COR-L47 (cell line): ENCODE measurements around the gene HIPK2.
A peak's percentile ranks its signal among the peaks of the same experiment; 100 is the strongest.
"Not testable (repeated sequence)": the region's sequence is repeated elsewhere in the genome, so short reads cannot be mapped to it uniquely, and the experiment has no call there.

Source experiments
- DNase-seq: peaks from one replicate; lab custom pipeline; 2025; lab: John Stamatoyannopoulos, UW

The HIPK2 gene

DNA sequence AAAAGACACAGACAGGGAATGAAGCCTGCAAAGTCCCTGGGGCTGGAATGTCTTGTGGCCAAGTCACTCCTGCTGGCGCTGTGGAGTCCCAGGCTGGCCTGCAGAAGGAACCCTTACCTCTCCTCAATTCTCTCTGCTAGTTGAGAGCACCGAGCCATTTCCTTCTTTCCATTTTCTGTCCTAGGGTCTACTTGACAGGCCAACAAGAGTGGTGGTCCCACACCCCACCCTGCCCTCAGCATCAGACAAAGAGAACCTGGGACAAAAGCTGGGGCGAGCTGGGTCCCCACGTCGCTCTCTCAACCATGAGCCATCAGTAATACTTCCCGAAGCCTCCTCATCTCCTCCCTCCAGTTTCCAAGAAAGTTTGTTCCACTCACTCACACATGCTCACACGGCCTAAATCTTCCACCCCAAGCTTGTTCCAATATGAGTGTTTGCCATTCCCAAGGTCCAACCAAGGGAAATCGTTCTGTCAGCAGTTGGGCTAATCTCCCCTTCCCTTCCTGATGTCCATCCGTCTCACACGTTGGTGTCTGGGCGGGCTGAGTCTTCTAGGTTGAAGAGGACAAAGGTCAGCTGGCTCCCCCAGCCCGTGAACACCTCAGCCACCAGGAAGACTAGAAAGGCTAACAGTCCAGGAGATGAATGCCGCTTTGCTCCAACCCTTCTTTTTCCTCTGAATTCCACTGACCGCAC, 210.0 kb downstream of the HIPK2 start:
- DNase-seq, result no peak

DNA sequence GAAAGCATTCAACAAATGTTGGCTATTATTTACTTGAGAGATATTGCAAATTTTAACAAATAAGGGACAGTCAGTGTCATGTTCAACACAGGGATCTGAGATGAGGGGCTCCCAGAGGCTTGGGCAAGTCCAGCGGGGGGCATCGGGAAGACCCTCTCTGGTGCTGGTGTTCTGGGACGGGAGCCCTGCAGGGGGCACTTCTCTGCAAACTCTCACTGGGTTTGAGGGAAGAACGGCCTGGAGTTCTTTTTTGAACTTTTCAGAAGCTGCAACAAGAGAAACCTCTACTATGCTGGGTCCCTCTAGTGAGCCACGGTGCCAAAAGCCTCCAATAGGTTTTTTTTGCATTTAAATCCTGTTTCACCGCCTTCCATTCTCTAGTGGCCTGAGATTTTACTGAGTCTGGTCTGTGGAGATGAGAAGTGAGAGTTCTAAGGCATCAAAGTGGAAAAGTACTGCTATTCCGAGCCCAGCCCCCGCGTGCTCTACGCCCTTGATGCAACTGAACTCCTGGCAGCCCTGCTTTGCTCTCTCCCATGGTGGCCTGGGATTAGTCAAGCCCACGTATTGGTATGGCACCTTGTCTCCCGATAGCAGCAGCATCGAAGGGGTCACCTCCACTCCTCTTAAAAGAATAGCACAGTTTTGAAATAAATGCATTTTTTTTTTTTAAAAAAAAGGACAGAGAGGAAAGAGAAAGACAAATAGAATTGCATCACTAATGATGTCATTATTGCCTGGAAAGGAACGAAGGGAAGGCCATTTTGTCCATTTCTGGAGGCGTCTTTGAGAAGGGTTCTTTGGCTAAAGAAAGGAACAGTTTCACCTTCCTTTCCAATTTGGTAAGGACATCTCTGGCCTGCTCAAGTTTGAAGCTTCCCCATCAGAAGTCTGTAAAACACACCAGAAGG, 210.8 kb downstream of the HIPK2 start:
- no peak for DNase-seq

DNA sequence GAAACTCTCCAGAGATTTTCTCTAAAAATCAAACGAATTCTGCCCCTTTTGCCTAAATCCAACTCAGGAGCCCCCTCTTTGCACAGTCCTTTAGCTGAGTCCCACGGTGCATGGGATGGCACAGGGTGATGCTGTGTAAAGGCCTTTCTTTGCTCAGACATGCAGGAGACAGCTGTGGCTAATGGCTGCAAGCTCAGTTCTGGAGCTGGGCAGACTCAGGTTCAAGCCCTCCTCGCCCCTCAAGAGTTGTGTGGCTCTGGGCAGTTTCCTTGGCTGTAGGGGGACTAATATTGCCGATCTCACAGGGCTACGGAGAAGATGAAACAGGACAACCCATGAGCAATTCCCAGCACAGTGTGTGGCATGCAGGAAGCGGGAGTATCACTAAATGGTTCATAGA, 211.7 kb downstream of the HIPK2 start:
- DNase-seq, result no peak

DNA sequence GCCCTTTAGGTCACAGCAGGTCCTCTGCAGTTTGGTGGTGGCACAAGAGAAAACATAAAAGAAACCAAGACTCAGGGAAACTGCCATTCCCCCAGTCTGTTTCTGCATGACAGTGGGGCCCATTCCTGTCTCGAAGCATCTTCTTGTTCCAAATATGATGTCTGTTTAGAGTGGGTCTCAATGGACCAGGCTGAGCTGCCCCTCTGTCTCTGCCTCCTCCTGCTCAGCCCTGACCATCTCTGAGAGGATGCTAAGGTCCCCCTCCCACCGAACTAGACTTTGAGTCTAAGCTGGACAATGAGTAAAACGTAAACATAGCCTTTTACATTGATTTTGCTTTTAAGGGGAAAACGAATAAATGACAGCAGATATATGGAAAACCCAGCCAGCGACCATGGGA, 213.9 kb downstream of the HIPK2 start:
- no peak for DNase-seq

DNA sequence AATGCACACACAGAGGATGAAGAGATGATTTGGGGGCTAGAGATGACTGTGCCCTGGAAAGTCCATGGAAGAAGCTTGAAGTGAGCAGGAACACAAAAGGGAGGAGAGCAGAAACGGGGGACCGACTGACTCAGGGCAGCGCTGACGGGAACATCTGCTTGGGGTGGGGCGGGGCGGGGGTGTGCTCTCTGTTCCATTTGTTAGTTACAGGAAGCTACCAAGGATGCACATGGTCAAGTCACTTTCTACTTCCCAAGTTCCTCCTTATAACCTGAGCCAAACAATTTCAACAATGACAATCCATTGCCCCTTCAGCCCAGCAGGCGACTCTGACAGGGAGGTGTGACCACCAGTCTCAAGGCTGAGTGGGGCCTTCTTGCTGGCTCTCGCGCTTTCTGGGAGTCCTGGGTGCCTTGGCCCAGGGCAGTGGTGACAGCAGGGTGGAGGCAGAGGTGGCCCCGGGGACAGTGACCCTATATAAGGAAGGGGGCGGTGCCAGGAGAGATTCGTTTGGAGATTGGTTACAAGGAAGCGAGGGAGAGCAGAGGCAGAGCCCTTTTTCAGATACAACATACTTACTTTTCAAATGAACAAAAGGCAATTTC, 214.7 kb downstream of the HIPK2 start:
- no peak for DNase-seq

DNA sequence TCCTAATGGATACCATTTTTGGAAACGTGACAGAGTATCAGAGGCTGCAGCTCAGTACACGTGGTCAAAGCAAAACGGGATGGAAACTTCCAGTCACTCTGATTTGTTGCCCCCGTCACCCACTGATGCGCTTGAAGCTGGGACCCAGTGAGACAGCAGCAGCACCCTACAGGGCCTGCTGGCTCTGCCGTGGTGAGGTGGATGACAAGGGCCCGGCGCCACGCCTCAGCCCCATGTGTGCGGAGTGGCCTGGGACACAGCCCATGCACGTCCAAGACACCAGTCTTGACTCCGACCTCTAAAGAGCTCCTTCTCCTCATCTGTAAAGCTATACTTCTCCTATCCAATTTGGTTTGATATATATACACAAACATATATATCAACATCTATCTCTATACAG, 215.3 kb downstream of the HIPK2 start:
- no peak for DNase-seq

DNA sequence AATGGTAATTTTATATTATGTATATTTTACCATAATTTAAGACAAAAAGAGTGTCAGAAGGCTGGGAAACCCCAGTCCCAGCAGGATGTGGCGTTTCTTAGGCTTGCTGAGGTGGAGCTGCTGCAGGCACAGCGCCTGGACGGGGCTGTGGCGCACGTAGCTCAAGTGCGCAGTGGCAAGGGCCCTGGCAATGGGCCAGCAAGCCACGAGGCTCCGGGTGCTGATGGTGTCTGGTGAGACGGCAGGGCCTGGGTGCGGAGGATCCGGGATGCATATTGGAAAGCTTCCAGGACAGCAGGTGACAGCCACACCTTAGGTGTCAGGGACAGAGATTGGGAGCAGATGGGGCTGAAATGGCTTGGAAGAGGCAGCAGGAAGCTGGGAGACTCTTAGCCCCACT, 217.1 kb downstream of the HIPK2 start:
- DNase-seq, result peak; percentile 97

DNA sequence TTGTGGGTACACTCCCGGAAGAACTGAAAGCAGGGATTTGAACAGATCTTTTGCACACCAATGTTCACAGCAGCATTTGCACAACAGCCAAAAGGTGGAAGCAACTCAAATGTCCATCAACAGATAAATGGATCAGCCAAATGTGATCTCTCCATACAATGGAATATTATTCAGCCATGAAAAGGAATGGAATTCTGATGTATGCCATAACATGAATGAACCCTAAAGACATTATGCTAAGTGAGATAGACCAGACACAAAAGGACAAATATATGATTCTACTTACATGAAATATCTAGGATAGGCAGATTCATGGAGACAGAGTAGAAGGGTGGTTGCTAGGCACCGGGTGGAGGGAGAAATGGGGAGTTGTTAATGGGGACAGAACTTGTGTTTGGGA, 217.6 kb downstream of the HIPK2 start:
- no peak for DNase-seq

DNA sequence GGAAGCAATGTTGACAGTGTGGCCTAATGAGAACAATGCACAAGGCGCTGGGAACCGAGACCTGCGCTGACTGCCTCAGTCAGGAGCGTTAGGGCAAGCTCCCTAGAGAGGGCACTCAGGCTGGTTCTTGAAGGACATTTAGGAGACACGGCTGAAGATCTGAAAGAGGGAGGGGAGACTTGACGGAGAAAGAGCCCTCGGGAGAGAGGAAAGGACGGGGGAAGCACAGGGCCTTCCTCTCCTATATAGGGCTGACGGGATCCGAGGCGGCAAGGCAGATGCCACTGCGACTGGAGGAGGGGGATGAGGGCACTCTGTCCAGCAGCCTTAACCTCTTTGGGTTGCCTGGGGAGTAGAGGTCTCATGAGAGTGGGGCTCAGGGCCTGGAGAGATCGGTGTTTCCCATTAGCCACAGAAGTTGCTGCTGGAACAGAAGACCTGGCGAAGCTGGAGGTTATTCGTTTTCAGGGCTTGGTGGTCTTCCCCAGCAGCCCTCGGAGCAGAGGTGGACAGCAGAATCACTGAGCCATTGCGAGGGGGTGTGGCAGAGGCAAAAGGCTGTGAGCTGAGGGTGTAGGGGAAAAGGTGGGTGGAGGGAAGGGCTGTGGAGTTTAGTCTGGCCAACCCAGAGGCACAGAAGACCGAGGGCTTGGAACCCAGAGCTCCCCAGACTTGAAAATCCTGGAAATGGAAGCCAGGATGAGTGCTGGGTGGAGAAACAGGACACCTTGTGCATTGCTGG, 218.3 kb downstream of the HIPK2 start:
- DNase-seq, result no peak

DNA sequence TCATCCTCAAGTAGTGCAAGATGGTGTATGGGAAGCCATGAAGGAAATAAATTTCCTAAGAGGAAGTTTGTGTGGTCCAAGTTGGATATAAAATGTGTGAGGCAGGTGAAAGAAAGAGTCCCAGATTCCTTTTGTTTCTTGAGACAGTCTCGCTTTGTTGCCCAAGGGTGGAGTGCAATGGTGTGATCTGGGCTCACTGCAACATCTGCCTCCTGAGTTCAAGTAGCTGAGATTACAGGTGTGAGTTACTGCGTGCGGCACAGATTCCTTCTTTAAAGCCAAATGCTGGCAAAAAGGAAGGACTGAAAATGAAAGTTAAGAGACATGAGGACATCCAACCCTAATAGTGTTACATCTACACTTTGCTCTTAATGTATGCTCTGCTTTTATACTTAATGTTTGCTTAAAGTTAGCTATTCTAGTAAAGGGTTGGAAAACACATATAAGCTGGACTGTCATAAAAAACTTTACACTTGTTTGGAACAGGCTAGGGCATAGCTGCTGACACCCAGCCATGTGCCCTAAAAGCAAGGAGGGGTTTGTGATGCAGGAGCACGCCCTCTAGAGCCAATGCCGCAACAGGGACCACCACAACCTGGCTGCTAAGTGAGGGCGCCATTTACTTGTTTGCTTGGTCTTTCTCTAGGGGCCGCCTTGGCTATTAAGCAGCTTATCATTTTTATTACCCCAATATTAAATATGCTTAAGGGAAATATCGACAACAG, 219.8 kb downstream of the HIPK2 start:
- DNase-seq, result no peak

DNA sequence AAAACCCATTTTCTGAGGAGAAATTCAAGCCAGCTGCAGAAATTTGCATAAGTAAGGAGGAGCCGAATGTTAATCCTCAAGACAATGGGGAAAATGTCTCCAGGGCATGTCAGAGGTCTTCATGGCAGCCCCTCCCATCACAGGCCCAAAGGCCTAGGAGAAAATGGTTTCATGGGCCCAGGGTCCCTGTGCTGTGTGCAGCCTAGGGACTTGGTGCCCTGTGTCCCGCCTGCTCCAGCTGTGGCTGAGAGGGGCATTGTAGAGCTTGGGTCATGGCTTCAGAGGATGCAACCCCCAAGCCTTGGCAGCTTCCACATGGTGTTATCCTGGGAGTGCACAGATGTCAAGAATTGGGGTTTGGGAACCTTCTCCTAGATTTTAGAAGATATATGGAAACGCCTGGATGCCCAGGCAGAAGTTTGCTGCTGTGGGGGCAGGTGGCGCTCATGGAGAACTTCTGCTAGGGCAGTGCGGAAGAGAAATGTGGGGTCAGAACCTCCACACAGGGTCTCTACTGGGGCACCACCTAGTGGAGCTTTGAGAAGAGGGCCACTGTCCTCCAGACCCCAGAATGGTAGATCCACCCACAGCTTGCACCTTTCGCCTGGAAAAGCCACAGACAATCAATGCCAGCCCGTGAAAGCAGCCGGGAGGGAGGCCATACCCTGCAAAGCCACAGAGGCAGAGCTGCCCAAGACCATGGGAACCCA, 223.7 kb downstream of the HIPK2 start:
- not testable (repeated sequence) for DNase-seq

DNA sequence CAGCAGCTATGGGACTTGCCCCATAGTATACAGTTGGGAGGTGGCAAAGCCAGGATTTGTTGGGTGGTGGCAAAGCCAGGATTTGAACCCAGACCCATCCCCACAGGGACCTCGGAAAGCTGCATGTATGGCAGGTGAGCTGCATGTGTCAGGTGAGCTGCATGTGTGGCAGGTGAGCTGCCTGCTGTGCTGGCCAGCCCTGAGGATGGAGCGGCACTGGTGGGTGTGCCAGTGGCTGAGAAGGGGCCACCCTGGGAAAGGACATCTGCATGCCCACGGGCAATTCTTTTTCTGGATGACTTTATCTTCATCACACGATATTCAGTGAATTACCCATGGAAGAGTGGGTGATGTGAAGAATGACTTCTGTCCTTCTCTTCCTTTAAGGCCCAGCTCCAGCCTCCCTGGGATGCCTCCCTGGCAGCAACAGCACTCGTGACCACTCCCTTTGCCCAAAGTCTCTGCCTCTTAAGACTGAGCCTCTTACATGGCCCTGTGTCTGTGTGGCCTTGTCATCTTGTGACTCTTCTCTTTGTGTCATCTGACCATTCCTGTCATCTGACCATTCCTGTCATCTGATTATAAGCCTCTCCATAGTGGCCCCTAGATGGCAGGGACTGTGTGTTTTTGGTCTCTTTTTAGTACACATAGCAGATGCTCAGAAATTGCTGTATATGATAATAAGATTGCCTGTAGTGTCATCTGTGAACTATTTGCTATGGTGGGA, 229.3 kb downstream of the HIPK2 start:
- DNase-seq, result no peak

DNA sequence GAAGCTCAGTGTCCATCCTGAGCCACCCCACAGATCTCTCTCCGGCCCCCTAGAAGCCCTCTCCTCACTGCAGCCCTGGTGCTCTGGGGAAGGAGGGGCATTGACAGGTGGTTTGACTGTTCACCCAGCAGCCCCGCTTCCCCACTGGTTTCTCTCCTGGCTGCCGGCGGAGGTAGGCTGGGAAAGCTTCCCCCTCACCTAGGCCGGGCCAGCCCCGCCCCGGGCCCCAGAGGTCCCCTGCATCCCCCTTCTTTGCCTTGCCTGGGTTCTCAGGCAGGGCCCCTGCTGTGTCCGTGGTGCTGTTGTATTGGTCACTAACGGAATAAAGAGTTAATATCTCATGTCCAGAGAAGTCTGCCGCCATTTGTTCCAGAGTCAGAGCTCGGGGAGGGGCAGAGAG, 233.2 kb downstream of the HIPK2 start:
- DNase-seq, result no peak

DNA sequence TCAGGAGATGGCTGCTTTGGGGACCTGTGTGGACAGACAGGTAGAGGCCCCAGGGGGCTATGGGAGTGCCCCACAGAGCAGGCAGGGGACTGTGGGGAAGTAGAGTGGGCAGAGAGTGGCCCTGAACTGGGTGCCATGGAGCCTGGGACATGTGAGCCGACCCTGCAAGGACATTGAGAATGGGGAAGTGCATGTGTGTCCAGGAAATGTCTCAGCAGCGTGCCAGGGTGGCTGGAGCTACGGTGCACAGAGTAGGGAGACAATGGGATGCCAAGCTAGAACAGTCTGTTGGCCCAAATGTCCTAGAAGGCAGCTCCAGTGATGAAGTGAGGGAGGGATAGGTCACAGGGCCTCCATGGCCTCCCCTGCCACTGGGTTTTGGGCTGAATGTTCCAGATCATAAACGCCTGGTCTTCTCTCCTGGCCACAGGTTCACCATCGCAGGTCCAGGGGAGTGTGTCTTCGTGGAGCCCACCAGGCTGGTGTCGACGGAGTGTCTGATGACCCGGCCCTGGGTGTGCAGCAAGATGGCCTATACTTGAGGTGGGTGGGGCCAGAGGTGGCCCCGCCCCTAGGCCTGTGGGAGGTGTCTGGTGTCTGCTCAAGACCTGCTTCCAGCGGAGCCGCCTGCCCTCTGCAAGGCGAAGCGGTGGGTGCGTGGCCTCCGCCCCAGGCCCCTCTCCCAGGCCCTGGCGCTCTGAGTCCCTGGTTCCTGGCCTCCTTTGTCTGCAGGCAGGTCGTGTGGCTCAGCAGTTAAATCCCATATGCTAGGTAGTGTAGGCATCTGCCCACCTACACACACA, 233.8 kb downstream of the HIPK2 start:
- DNase-seq, result no peak

DNA sequence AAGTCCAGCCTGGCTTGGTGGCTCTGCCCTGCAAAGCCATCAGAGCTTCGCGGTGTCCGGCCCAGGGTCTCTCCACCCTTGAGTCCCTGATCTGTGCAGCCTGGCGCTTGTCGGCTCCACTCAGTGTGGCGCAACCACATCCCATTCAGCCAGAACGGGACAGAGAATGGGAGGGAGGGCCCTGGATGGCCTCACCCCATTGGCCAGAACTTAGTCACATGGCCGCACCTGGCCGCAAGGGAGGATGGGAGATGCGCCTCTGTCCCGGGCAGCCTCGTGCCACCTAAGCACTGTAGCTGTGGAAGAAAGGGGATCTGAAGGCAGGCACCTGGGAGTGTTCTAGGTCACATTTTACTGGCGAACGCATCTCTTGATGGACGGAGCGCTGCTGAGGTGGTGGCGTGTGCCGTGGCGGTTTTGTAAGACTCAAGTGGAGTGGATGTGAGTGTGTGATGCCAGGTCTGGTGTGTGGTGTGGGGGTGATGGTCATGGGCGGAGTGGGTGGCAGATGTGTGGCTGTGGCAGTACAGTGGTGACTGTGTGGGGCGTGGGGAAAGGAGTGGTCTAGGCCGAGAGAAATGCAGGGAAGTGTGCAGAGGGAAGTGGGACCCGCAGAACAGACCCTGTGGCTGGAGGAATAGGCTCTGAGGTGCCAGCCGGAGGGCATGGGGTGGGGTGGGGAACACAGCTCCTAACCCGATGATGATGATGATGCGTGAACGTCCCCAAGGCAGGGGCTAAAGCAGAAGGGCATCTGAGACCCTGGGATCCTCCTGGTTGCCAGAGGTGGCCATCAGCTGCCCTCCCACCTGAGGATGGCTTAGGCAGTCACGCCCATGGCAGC, 235.3 kb downstream of the HIPK2 start:
- DNase-seq, result no peak

DNA sequence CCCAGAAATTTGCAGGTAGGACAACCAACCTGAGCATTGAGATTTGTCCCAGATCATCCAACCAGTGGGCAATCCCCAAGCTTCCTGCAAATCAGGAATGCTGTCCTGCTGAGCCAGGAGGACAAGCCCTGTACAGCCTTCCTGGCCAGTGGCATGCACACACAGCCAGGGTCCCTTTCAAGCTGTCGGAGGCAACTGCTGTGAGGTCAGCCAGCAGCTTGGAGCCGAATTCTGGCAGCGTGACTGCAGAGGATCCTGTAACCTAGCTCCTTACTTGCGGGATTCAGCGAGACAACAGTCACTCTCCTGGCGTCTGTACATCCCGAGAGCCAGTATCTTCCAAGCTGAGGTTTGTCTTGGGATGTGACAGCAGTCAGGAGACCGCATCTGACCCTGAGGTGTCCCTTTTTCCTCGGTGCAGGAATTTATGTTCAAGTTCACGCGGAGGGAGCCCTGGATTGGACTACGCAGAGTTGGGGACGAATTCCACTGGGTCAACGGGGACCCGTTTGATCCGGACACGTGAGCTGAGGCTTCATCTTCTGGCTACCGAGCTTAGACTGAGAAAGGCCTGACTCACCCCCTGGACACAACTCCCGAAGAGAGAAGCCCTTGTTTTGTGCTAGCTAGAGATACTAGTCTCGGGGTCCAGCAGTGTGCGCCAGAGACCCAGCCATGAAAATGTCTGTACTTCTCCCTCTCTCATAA, 236.0 kb downstream of the HIPK2 start:
- no peak for DNase-seq

DNA sequence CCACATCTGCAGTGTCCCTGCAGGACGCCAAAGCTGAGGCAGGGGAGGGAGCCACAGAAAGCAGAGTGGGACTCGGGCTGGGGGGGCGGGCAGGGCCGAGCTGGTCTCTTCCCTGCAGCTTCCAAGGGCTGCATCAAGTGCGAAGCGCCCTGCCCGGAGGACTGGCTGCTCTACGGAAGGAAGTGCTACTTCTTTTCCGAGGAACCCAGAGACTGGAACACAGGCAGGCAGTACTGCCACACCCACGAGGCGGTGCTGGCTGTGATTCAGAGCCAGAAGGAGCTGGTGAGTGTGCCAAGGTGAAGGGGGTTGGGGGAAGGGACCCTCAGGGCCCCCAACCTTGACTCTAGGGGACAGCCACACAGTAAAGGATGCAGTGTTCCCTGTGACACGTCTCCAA, 237.6 kb downstream of the HIPK2 start:
- no peak for DNase-seq
